H9 (cell line): ENCODE measurements around the gene ZNF709. TPM values are rescaled to one million over a fixed set of nuclear protein-coding genes. Genes with fewer than 3 reads are reported as not detected.

ENCODE experiments used
- DNase-seq: peaks from one replicate; pipeline ENCODE4 v3.0.0-alpha.2; 2017
- H2AFZ ChIP-seq: one replicate; pipeline ENCODE4 v1.6.1; 2013; ENCODE audit warnings: mild to moderate bottlenecking, low read length, control low read depth, moderate library complexity
- H2AK5ac ChIP-seq: 2 replicates; pipeline ENCODE4 v1.6.1; 2013; ENCODE audit warnings: low read length, control low read depth, mixed read lengths; ENCODE audit not compliant: insufficient read length
- H2BK120ac ChIP-seq: one replicate; pipeline ENCODE4 v1.6.1; 2013; ENCODE audit warnings: low read depth, mild to moderate bottlenecking, low read length, control low read depth, inconsistent platforms; ENCODE audit not compliant: poor library complexity, severe bottlenecking
- H2BK12ac ChIP-seq: 2 replicates; pipeline ENCODE4 v1.6.1; 2013; ENCODE audit warnings: low read length, control low read depth, mixed read lengths, low read depth; ENCODE audit not compliant: insufficient read length
- H2BK15ac ChIP-seq: 2 replicates; pipeline ENCODE4 v1.6.1; 2013; ENCODE audit warnings: low read depth, low read length, control low read depth
- H2BK20ac ChIP-seq: one replicate; pipeline ENCODE4 v1.6.1; 2013; ENCODE audit warnings: low read depth, mild to moderate bottlenecking, low read length, control low read depth, inconsistent platforms; ENCODE audit not compliant: poor library complexity, severe bottlenecking
- H2BK5ac ChIP-seq: 2 replicates; pipeline ENCODE4 v1.6.1; 2013; ENCODE audit warnings: low read length, control low read depth, mixed read lengths; ENCODE audit not compliant: insufficient read length
- H3K14ac ChIP-seq: 2 replicates; pipeline ENCODE4 v1.6.1; 2013; ENCODE audit warnings: low read length, control low read depth; ENCODE audit not compliant: insufficient read depth
- H3K18ac ChIP-seq: 2 replicates; pipeline ENCODE4 v1.6.1; 2013; ENCODE audit warnings: low read depth, mild to moderate bottlenecking, mixed read lengths, low read length, control low read depth; ENCODE audit not compliant: insufficient read length
- H3K23ac ChIP-seq: 2 replicates; pipeline ENCODE4 v1.6.1; 2013; ENCODE audit warnings: low read length, control low read depth, mixed read lengths, low read depth; ENCODE audit not compliant: insufficient read length
- H3K23me2 ChIP-seq: 2 replicates; pipeline ENCODE4 v1.6.1; 2013; ENCODE audit warnings: low read depth, mild to moderate bottlenecking, mixed read lengths, low read length, control low read depth; ENCODE audit not compliant: insufficient read length, poor library complexity, severe bottlenecking
- H3K27ac ChIP-seq: 2 replicates; pipeline ENCODE4 v1.5.1; 2013; ENCODE audit warnings: low read length, control low read depth, mixed read lengths, low read depth; ENCODE audit not compliant: insufficient read length
- H3K27me3 ChIP-seq: 2 replicates; pipeline ENCODE4 v1.6.1; 2013; ENCODE audit warnings: low read length, control low read depth, inconsistent platforms; ENCODE audit not compliant: insufficient read depth
- H3K4ac ChIP-seq: 2 replicates; pipeline ENCODE4 v1.6.1; 2013; ENCODE audit warnings: low read depth, mild to moderate bottlenecking, control low read depth, inconsistent platforms, low read length, moderate library complexity
- H3K4me1 ChIP-seq: 2 replicates; pipeline ENCODE4 v1.6.1; 2013; ENCODE audit warnings: low read length, control low read depth, inconsistent platforms; ENCODE audit not compliant: insufficient read depth
- H3K4me2 ChIP-seq: 2 replicates; pipeline ENCODE4 v1.6.1; 2013; ENCODE audit warnings: low read length, control low read depth, mixed read lengths; ENCODE audit not compliant: insufficient read length, insufficient read depth
- H3K56ac ChIP-seq: 2 replicates; pipeline ENCODE4 v1.6.1; 2013; ENCODE audit warnings: low read depth, mild to moderate bottlenecking, mixed read lengths, low read length, control low read depth; ENCODE audit not compliant: insufficient read length
- H3K79me1 ChIP-seq: 2 replicates; pipeline ENCODE4 v1.6.1; 2013; ENCODE audit warnings: low read depth, mild to moderate bottlenecking, moderate library complexity, low read length, control low read depth, inconsistent platforms; ENCODE audit not compliant: insufficient read depth, poor library complexity, severe bottlenecking
- H3K79me2 ChIP-seq: 2 replicates; pipeline ENCODE4 v1.6.1; 2013; ENCODE audit warnings: low read length, control low read depth, inconsistent platforms; ENCODE audit not compliant: insufficient read depth
- H3K9ac ChIP-seq: 2 replicates; pipeline ENCODE4 v1.6.1; 2013; ENCODE audit warnings: low read length, control low read depth, mixed read lengths; ENCODE audit not compliant: insufficient read length; ENCODE audit errors: extremely low read depth
- H3K9me3 ChIP-seq: one replicate; pipeline ENCODE4 v1.6.1; 2013; ENCODE audit warnings: low read depth, low read length, inconsistent platforms; ENCODE audit not compliant: control insufficient read depth
- H3T11ph ChIP-seq: one replicate; pipeline ENCODE4 v1.6.1; 2013; ENCODE audit warnings: mild to moderate bottlenecking, low read length, control low read depth, inconsistent platforms
- H4K20me1 ChIP-seq: one replicate; pipeline ENCODE4 v1.6.1; 2013; ENCODE audit not compliant: control insufficient read depth, insufficient read length, insufficient read depth
- H4K5ac ChIP-seq: 2 replicates; pipeline ENCODE4 v1.6.1; 2013; ENCODE audit warnings: low read depth, mild to moderate bottlenecking, mixed read lengths, low read length, control low read depth; ENCODE audit not compliant: insufficient read length
- H4K8ac ChIP-seq: replicated peaks from 2 replicates; pipeline ENCODE4 v1.6.1; 2013; ENCODE audit warnings: low read length, control low read depth, mixed read lengths, low read depth; ENCODE audit not compliant: insufficient read length
- H4K91ac ChIP-seq: 2 replicates; pipeline ENCODE4 v1.6.1; 2013; ENCODE audit warnings: low read depth, mild to moderate bottlenecking, moderate library complexity, mixed read lengths, low read length, control low read depth; ENCODE audit not compliant: insufficient read length
- H3K27ac Mint-ChIP-seq, 3 experiments: 2 replicates in 2 of 3; 3 replicates in 1 of 3; pipeline ENCODE4 v1.8.0; 2020 to 2021; ENCODE audit warnings: mixed read lengths in 3 of 3, mild to moderate bottlenecking in 1 of 3, moderate library complexity in 1 of 3
- H3K27me3 Mint-ChIP-seq: 2 replicates; pipeline ENCODE4 v1.8.0; 2021; ENCODE audit warnings: low read depth, mild to moderate bottlenecking, moderate library complexity, mixed read lengths
- H3K36me3 Mint-ChIP-seq, 3 experiments: 2 replicates in 2 of 3; 3 replicates in 1 of 3; pipeline ENCODE4 v1.8.0; 2020 to 2021; ENCODE audit warnings: low read depth in 3 of 3, mixed read lengths in 3 of 3; ENCODE audit not compliant: insufficient read depth in 1 of 3
- H3K4me1 Mint-ChIP-seq, 2 experiments: 2 replicates each; pipeline ENCODE4 v1.8.0; 2020; ENCODE audit warnings: mixed read lengths in 2 of 2
- H3K4me3 Mint-ChIP-seq, 2 experiments: 2 replicates in 1 of 2; 3 replicates in 1 of 2; pipeline ENCODE4 v1.8.0; 2020 to 2021; ENCODE audit warnings: mild to moderate bottlenecking in 2 of 2, mixed read lengths in 2 of 2, moderate library complexity in 1 of 2
- H3K9me3 Mint-ChIP-seq, 2 experiments: 2 replicates in 1 of 2; 3 replicates in 1 of 2; pipeline ENCODE4 v1.8.0; 2020; ENCODE audit warnings: mild to moderate bottlenecking in 2 of 2, mixed read lengths in 2 of 2, moderate library complexity in 1 of 2
- CTCF ChIP-seq: fragments of 200-600 bp; sonication (generic); conservative IDR thresholded peaks from 3 replicates; pipeline ENCODE4 v1.8.0; 2021; ENCODE audit warnings: antibody characterized with exemption, mild to moderate bottlenecking
- WGBS: extraction: QIAGEN DNeasy Blood & Tissue Kit; methylation state at CpG from one replicate; pipeline ENCODE4 v1.1.7; 2013; ENCODE audit warnings: missing lambda C conversion rate, low lambda C conversion rate, mixed read lengths; ENCODE audit not compliant: insufficient read length; ENCODE audit errors: extremely low coverage; 5-methylcytosine and 5-hydroxymethylcytosine counted together
- total RNA-seq: library from RNA; stranded (reverse); gene quantifications from 2 replicates; pipeline ENCODE4 v1.2.1, GENCODE V29; 2021

The ZNF709 gene
- total RNA-seq, 1 experiment from 2014 or later = 2.1 TPM

GRCh38 chr19:12411893-12412292 is 72.7 kb downstream of the ZNF709 start:
- Mint-ChIP-seq H3K36me3 (peaks cover 13 to 31% (median 18%) of the 10 kb centered on the region in 3 experiments), H3K9me3 (peaks cover 34 to 53% of the 10 kb centered on the region in 2 experiments), H3K27ac (no peak overlapping the region), H3K4me3 (no peak overlapping the region), H3K27me3 (no peaks in the 10 kb centered on the region; the same call in 1 of the 2 replicates), H3K4me1 (no peaks in the 10 kb centered on the region)
- H3K27me3 ChIP-seq = no peaks in the 10 kb centered on the region
- no peak overlapping the region for H2BK5ac ChIP-seq
- no peak overlapping the region for H3K27ac ChIP-seq
- no CpG with 5 or more reads among the region's 2 CpGs for WGBS
- no peak overlapping the region for H3K4ac ChIP-seq
- H2AFZ ChIP-seq = no peak overlapping the region
- H3K23ac ChIP-seq = no peak overlapping the region
- no peaks in the 10 kb centered on the region for H3K23me2 ChIP-seq
- H2BK12ac ChIP-seq = no peak overlapping the region
- no peak overlapping the region for H3K56ac ChIP-seq
- no peak overlapping the region for H3K14ac ChIP-seq
- no peak for TF ChIP-seq CTCF
- no peak overlapping the region for H2BK20ac ChIP-seq
- no peak overlapping the region for H2BK15ac ChIP-seq
- no peak overlapping the region for H2AK5ac ChIP-seq
- H3K9ac ChIP-seq = no peak overlapping the region
- H4K8ac ChIP-seq = no peak overlapping the region
- no peak overlapping the region for H3K4me2 ChIP-seq
- H4K5ac ChIP-seq = no peak overlapping the region
- no peak overlapping the region for H4K91ac ChIP-seq
- H3K79me1 ChIP-seq = no peaks in the 10 kb centered on the region
- H2BK120ac ChIP-seq = no peak overlapping the region
- no peak overlapping the region for H3K18ac ChIP-seq
- H3K4me1 ChIP-seq = no peaks in the 10 kb centered on the region
- H3T11ph ChIP-seq = no peak overlapping the region
- H3K79me2 ChIP-seq = no peaks in the 10 kb centered on the region
- peaks cover 7% of the 10 kb centered on the region for H3K9me3 ChIP-seq
- H4K20me1 ChIP-seq = no peaks in the 10 kb centered on the region
- no peak for DNase-seq

Other genes starting within 250 kb of the ZNF709 start
- gene ZNF44, start 189.9 kb downstream of the ZNF709 start, total RNA-seq = 6.6 and 6.9 TPM in 2 replicates
- 1.9 TPM in 2 replicates for gene ZNF563, start 151.2 kb downstream of the ZNF709 start, total RNA-seq
- 3.7 and 4.0 TPM in 2 replicates for gene ZNF442, start 119.1 kb downstream of the ZNF709 start, total RNA-seq
- gene ZNF799, start 83.5 kb downstream of the ZNF709 start, total RNA-seq = 4.1 and 5.2 TPM in 2 replicates
- 9.4 TPM in 2 replicates for gene ZNF443, start 43.8 kb downstream of the ZNF709 start, total RNA-seq
- gene ZNF564, start 66.7 kb upstream of the ZNF709 start, total RNA-seq = 9.4 and 11.3 TPM in 2 replicates
- 9.7 and 10.1 TPM in 2 replicates for gene ZNF490, start 126.0 kb upstream of the ZNF709 start, total RNA-seq
- 20.2 and 22.8 TPM in 2 replicates for gene ZNF791, start 126.1 kb upstream of the ZNF709 start, total RNA-seq
- 89.2 and 93.5 TPM in 2 replicates for gene MAN2B1, start 181.9 kb upstream of the ZNF709 start, total RNA-seq
- gene WDR83, start 182.0 kb upstream of the ZNF709 start, total RNA-seq = 19.2 and 21.0 TPM in 2 replicates
- gene DHPS, start 197.1 kb upstream of the ZNF709 start, total RNA-seq = 82.9 and 94.9 TPM in 2 replicates
- gene GNG14, start 203.2 kb upstream of the ZNF709 start, total RNA-seq = not detected in 2 replicates
- 10.8 and 11.7 TPM in 2 replicates for gene FBXW9, start 211.8 kb upstream of the ZNF709 start, total RNA-seq
- gene TNPO2, start 239.1 kb upstream of the ZNF709 start, total RNA-seq = 149 and 159 TPM in 2 replicates
- 154 and 161 TPM in 2 replicates for gene TRIR, start 249.9 kb upstream of the ZNF709 start, total RNA-seq